ENCODE measurements around the gene KIRREL3.
A peak's percentile ranks its signal among the peaks of the same experiment; 100 is the strongest.

Gene KIRREL3

DNA sequence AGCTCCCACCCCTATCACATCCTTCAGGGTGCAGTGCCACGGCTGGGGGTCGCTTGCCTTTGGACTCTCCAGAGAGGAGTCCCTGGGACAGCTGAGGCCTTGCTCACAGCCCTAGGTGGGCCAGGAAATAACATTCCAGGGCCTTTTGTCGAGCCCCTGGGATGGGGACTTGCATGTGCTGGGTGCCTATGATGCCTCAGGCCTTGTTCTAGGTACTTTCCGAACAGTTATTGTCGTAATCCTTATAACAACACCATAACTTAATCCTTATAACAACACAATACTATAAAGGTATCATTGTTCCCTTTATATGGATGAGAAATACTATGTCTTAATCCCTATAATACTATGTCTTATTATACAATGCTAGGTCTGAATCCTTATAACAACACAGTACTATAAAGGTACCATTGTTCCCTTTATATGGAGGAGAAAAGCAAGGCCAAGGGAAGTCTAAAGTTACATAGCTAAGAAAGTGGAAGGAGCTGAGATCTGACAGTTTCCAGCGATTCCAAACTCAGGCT is 408.5 kb downstream of the KIRREL3 start:
- no peak overlapping the region for H3K4me3 ChIP-seq (ENCODE audit: low read depth, low read length)
- TF ChIP-seq, protein P1, sequence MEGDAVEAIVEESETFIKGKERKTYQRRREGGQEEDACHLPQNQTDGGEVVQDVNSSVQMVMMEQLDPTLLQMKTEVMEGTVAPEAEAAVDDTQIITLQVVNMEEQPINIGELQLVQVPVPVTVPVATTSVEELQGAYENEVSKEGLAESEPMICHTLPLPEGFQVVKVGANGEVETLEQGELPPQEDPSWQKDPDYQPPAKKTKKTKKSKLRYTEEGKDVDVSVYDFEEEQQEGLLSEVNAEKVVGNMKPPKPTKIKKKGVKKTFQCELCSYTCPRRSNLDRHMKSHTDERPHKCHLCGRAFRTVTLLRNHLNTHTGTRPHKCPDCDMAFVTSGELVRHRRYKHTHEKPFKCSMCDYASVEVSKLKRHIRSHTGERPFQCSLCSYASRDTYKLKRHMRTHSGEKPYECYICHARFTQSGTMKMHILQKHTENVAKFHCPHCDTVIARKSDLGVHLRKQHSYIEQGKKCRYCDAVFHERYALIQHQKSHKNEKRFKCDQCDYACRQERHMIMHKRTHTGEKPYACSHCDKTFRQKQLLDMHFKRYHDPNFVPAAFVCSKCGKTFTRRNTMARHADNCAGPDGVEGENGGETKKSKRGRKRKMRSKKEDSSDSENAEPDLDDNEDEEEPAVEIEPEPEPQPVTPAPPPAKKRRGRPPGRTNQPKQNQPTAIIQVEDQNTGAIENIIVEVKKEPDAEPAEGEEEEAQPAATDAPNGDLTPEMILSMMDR (IDR thresholded peaks at IDR 0.05; ENCODE audit: low read depth, low read length) = no peak

DNA sequence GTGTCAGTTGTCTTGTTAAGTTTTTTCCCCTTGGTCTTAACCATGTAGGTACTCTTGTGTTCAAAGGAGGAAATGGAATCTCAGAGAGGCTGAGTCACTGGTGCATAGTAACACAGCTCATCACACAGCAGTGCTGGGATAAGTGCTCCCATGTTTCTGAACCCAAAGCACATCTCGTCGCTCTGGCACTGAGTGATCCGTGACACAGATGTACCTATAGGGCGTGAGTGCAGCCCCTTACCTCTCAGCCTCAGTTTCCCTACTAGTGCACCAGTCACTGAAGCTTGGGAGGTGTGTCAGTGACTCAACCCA is 411.1 kb downstream of the KIRREL3 start:
- no peak overlapping the region for H3K4me3 ChIP-seq (ENCODE audit: low read depth, low read length)
- TF ChIP-seq, protein P1 (IDR thresholded peaks at IDR 0.05; ENCODE audit: low read depth, low read length) = no peak

DNA sequence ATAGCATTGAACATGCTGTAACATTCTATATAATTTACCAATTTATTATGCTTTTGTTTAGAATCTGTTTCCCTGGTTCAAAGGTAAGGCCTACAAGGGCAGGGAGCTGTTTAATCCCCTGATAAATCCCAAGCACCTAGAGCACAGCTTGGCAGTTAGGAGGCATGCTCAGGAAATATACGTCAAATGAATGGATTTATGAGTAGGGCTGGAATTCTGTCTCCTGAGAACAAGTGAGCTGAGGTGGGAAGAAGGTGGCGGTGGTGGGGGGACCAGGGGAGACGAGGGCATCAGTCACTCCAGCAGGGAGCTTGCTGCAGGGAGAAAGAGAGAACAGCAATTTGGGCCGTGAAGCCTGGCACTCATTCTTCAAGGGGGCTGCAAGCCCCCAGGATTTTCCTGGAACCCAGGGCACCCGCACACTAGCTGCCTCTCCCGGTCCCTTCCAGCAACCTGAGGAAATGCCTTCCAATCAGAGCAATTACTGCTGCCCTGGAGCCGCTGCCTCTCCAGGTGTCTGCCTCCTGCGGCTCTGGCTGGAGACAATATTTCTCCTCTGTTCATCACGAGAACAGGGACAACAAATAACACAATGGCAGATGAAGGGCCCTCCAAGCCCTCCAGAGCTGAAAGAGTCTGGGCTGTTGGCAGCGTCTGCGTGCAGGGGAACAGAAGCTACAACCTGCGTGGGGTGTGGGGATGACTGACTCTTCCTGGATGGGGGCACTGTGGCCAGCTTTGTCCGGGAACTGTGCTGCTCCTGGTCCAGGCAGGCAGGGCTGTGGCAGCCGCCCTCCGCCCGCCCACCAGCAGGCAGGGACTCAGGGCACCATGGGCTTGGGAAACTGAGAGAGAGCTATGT is 411.7 kb downstream of the KIRREL3 start:
- TF ChIP-seq, protein P1 (IDR thresholded peaks at IDR 0.05; ENCODE audit: low read depth, low read length) = no peak
- H3K4me3 ChIP-seq (ENCODE audit: low read depth, low read length) = no peak overlapping the region

DNA sequence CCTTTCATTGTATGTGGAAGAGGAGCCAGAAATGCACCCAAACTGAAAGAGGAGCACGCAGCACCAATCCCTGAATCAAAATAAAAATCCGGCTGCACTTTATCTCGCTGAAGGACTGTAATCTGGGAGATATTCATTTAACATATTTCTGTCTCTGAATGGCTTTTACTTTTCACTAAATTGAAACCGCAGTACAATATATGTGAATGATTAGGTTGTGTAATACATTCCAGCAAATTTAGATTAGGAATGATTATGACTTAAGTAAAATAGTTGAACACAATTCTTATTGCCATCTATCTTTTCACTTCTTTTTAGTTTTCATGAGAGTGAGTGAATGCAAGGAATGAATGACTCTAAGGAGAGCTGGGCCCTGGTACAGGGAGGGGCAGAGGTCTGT is 413.0 kb downstream of the KIRREL3 start:
- TF ChIP-seq, protein P1 (IDR thresholded peaks at IDR 0.05; ENCODE audit: low read depth, low read length) = no peak
- no peak overlapping the region for H3K4me3 ChIP-seq (ENCODE audit: low read depth, low read length)

DNA sequence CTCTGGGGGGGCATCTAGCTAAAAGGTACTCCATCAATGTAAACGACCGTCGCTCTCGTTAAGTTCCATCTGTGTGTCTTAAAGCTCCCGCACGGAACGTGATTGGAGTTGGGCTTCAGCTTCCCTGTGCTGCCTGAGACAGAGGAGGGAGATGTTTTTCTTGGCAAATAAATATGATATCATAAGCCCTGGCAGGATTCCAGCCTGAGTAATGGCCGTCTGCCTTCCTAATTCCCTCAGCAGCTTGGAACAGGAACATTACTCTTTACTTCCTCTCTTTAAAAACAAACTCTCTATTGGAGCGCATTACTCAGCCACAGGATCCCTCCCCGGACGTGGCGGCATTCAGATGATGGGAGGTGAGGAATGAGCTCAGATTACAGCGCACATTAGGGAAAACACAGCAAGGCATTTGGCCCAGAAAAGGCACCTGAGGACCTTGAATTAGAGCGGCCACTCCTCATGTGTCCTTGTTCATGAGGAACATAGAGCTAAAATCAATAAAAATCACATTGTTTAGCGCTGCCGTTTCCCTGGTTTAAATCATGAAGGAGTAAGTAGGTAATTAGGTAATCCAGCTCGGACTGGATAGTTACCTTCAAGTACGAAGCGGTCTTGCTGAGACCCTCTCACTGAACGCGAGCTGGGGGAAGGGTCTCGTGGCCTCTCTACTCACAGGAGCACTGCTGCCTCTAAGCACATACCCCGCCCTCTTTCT is 414.6 kb downstream of the KIRREL3 start:
- peak overlapping the region; percentile 12; the same call in 1 of the 2 replicates for H3K4me3 ChIP-seq (ENCODE audit: low read depth, low read length)
- TF ChIP-seq, protein P1 (IDR thresholded peaks at IDR 0.05; ENCODE audit: low read depth, low read length) = no peak

DNA sequence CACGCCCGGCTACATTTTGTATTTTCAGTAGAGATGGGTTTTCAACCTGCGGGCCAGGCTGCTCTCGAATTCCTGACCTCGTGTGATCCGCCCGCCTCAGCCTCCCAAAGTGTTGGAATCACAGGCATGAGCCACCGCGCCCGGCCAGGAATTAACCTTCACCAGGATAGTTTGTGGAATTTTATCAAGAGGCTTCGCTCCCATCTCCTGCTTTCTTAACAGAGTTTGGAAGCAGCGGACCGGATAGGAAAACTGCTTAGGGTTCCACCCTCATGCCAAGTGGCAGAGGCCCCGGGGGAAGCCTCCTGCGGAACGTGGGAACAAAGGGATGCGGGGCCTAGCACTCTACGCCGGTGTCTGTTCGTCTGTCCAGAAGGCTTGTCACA is 415.2 kb downstream of the KIRREL3 start:
- TF ChIP-seq, protein P1 (IDR thresholded peaks at IDR 0.05; ENCODE audit: low read depth, low read length) = no peak
- peak overlapping the region; percentile 12; the same call in 1 of the 2 replicates for H3K4me3 ChIP-seq (ENCODE audit: low read depth, low read length)

All from WI38 (cell line).